Measurements from ENCODE around the gene FERMT1.

Gene FERMT1, protein sequence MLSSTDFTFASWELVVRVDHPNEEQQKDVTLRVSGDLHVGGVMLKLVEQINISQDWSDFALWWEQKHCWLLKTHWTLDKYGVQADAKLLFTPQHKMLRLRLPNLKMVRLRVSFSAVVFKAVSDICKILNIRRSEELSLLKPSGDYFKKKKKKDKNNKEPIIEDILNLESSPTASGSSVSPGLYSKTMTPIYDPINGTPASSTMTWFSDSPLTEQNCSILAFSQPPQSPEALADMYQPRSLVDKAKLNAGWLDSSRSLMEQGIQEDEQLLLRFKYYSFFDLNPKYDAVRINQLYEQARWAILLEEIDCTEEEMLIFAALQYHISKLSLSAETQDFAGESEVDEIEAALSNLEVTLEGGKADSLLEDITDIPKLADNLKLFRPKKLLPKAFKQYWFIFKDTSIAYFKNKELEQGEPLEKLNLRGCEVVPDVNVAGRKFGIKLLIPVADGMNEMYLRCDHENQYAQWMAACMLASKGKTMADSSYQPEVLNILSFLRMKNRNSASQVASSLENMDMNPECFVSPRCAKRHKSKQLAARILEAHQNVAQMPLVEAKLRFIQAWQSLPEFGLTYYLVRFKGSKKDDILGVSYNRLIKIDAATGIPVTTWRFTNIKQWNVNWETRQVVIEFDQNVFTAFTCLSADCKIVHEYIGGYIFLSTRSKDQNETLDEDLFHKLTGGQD

DNA sequence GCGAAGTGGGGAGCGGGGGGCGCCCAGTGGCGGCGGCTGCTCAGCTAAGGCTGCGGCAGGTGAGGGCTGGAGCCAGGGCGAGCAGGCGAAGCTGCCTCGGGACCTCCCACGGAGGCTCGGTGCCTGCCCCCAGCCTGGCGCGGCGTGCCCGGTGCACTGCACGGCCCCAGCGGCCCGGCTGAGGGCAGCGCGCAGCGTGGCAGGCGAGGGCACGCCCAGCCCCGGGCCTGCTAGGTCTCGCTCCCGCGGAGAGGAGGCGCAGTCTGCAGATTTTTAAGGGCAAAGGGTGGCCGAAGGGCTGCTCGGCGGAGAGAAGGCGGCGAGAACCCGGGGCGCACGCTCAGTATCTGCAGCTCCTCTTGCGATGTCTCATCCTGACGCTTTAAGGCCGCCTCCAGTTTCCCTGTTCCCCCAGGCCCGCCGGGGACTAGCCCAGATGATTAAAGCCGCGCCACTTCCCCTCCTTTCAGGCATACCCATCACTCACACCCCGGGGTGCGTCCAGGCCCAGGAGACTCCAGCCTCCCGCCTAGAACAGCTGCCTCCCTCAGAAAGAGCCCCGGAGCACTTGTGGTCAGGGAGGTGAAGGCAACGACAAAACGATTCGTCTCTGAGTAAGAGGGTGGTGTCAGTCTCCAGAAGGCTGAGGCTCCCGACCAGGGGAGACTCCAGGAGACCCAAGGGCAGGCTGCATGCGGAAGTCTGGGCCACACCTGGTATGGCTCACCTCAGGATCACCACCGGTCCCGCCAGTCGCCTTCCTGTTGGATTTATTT is at the start of gene FERMT1:
FERMT1 (minus strand) TSS at position 158 of the 776 bp plus-strand sequence. CDS start 3,476 bp downstream, outside the sequence.
- DNase-seq = peak; percentile 85 to 89

GRCh38 chr20:6169251-6169650 is 46.4 kb upstream of the FERMT1 start:
- no peak for DNase-seq

- DNase-seq = no peak
Measured at GRCh38 chr20:6168204-6168603, 45.4 kb upstream of the FERMT1 start.

GRCh38 chr20:6165346-6165745 is 42.5 kb upstream of the FERMT1 start:
- DNase-seq = no peak

DNA sequence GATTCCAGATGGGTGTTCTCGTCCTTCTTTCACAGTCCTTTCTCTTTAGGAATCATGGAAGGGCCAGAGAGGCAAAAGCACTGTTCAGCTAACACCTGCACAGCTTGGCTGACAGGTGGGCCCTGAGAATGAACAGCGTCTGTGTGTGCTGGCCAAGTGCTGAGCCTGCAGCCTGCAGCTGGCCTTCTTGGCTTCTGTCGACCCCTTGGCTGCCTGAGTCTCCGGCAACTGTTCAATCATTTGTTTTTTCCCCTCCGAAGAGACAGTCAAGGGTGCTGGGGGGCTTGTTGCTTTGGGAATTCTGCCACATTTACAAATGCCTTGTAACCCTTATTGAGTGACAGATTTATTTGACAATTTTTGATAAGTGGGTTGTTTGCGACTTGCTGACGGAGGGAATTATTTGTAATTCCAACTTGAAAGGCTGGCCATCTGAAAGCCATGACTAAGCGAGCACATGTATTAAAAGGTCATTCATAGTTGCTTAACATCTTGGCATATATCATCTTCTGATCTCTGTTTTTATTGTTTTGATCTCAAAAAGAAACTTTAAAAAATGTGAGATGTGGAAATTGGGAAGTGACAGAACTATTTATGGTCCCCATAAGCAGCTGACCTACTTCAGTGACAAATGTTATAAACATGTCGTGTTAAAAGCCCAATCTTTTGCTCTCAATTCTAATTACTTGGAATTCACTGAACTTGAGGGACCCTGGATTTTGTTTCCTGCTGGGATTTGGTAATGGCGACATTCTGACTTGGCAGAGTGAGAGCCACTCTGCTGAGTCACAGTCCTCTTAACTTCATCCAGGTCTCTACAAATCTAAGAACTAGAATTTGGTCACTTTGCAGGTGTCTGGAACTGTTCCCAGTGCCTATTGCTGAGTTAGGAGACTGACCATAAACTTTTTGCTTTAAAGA is 41.9 kb upstream of the FERMT1 start:
- DNase-seq = no peak

GRCh38 chr20:6160736-6161135 is 37.9 kb upstream of the FERMT1 start:
- no peak for DNase-seq

DNA sequence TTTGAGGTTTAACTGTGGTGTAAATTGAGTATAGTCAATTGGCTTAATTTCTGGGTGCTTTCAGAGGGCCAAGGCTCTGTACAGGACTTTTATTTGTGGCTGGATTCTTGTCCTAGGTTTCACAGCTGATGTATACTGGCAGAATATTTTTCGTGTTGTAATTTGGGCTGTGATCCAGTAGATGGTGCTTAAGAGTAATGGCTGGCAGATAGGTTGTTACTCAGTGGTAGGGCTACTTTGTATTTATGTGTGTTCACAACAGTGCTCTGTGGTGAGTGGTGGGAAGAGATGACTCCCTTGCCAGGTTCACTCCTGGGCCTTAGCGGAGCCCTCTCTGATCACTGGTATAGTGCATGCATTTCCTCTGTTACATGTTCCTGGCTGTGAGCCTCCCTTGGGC is 34.5 kb upstream of the FERMT1 start:
- peak in 1 of 2 donors; percentile 1 for DNase-seq

DNA sequence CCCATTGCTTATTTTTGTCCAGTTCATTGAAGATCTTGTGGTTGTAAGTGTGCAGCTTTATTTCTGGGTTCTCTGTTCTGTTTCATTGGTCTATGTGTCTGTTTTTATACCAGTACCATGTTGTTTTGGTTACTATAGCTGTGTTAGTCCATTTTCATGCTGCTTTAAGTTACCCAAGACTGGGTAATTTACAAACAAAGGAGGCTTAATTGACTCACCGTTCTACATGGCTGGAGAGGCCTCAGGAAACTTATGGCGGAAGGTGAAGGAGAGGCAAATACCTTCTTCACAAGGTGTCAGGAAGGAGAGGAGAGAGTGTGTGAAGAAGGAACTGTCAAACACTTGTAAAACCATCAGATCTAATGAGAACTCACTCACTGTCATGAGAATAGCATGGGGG is 29.9 kb upstream of the FERMT1 start:
- no peak for DNase-seq

DNA sequence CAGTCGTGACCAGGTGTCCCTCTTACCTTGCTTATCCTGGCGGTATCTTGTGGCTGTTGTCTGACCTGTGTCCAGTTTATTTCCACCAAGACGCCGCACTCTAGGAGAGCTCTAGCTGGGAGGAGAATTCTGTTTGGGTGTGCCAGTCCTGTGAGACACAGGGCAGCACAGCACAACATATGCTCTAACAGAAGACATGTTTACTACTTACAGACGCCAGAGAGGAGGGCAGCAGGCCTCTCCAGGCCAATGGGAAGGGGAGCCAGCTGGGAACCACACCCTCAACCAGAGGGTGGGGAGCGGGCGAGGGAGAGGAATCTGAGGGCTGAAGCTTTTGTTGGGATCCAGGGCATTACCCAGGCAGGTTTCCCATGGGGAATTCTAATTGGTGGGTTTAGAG is 25.2 kb upstream of the FERMT1 start:
- DNase-seq = no peak

DNA sequence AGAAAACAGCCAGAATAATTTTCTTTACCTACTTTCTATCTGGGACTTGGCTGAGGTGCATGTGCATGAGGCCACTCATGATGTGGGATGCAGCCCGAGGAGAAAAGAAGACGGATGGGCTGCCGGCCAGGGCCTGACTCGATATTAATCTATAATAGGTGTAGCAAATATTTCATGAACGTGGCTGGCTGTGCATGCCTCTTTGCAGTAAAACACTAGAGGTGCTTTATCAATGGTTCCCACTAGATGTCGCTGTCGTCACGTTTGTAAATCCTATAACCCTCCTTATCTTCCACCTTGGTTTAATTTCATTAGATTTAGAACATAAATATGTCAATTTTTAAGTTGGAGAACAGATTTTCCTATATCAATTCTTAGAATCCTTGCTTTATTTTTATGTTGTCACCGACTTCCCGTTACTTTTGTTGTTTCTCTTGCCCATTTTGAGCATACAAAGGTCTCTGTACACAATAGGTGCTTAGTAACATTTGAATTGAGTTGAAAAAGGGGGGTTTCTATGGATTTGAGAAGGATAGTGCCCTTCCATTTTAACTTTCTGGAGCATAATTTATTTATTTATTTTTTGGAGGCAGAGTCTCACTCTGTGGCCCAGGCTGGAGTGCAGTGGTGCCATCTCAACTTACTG is 19.6 kb upstream of the FERMT1 start:
- peak; percentile 21 to 80 for DNase-seq

- peak in 1 of 2 donors; percentile 2 for DNase-seq
Measured at GRCh38 chr20:6140947-6141346, 18.1 kb upstream of the FERMT1 start.

DNA sequence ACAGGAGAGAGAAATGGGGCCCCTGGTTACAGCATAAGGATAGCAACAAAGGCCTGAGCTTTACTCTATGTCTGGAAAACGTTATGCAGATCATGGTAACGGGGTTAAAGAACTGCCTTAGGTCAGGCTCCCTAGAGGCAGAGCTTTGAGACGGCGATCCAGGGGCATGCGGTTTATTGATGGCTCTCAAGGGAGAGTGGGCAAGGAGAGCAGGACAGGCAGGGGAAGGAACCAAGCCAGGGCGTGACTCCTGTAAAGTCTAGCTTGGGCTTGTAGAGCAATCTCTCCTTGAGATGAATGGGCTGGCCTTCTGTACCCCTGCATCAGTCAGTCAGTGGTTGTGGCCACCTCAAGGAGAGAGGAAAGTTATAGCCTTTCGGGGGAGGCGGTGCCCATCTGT is 12.5 kb upstream of the FERMT1 start:
- DNase-seq = no peak

- no peak for DNase-seq
Measured at GRCh38 chr20:6134592-6134991, 11.8 kb upstream of the FERMT1 start.

- no peak for DNase-seq
Measured at GRCh38 chr20:6130045-6130444, 7.2 kb upstream of the FERMT1 start.

GRCh38 chr20:6127825-6128224 is 5.0 kb upstream of the FERMT1 start:
- no peak for DNase-seq

DNA sequence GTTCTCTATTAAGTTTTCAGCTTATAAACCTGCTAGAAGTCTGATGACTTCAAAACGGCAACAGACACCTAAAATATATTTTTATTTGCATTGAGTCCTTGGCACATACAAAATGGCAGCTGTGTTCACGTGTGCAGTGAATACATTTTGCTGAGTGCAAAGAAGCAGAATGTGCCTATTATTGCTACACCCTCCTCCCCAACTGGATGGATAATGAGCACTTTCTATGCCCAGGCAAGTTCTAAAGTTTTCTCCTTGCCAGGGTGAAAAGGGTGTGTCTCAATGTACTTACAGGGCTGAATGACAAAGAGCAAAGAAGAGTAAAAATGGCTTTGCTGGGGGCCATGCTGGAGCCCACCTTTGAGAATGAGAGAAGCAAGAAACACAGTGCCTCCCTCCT is 4.0 kb upstream of the FERMT1 start:
- no peak for DNase-seq

GRCh38 chr20:6123649-6124014 is 802 bp upstream of the FERMT1 start:
- no peak for DNase-seq

DNA sequence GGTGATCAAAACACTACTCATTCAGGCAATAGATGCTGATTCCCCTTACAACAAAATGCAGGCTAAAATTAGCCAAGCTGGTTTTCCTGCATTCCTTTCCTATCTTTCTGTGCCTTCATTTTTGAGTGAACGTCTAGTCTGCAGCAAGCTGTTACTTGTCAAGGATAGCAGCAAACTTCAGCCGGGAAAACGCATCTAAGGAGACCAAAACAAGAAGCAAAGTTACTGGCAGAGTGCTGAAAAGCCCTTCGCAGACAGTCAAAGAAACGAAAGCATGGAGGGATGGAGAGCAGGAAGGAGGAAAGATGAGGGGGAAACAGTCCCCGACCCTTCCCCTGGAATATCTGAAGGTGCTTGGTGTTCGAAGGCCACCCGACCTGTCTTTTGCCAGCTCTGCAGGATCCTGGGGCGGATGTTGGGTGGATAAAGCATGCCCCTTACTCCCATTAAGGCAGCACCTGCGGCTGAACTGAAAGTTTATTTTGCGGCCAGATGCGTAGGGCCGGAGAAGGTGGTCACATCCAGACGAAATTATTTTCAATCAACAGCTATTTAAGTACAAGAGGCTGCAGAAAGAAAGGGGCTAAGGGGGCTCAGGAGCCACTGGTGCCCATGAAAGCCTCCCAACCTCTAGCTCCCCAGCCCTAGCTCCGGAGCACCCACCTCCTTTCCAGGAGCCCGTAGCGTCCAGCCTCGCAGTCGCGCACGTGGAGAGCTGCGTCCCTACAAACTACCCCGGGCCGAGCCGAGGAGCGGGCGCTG is 538 bp downstream of the FERMT1 start:
- DNase-seq = peak in 1 of 2 donors; percentile 5

- no peak for DNase-seq
Measured at GRCh38 chr20:6121504-6121903, 1.3 kb downstream of the FERMT1 start.

DNA sequence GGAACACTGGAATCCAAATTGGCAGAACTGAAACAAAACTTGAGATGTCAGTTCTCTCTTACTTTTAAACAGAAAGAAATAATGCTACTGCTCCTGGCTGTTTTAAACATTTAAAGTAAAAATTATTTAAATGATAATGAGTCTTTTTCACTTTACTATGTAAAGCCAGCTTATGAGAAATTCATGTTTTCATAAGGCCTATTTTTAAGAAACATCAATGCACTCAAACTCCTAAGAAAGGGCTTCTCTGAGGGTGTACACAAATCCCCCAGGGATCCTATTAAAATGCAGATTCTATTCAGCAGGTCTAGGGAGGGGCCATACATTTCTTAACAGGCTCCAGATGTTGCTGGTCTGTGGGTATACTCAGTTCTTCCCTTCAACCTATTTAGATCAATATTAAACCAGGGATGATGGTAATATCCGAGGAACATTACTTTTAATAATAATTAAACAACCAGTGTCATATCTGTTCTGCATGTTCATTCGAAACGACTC is 2.3 kb downstream of the FERMT1 start:
- DNase-seq = no peak

- DNase-seq = no peak
Measured at GRCh38 chr20:6116758-6117157, 6.1 kb downstream of the FERMT1 start.
